Mucosa of stomach (tissue), 1 donor: Measurements from ENCODE around the gene MT1M.

ENCODE experiments used
- H3K27me3 ChIP-seq: one replicate; pipeline ENCODE4 v1.7.0; 2013; ENCODE audit warnings: mild to moderate bottlenecking, low read length; ENCODE audit not compliant: control insufficient read depth, insufficient read depth
- H3K36me3 ChIP-seq: one replicate; pipeline ENCODE4 v1.7.0; 2013; ENCODE audit warnings: low read length; ENCODE audit not compliant: control insufficient read depth, insufficient read depth
- H3K4me1 ChIP-seq: one replicate; pipeline ENCODE4 v1.7.0; 2013; ENCODE audit warnings: mild to moderate bottlenecking, low read length; ENCODE audit not compliant: control insufficient read depth, insufficient read depth
- H3K4me3 ChIP-seq: one replicate; pipeline ENCODE4 v1.7.0; 2013; ENCODE audit warnings: low read length
- H3K9ac ChIP-seq: one replicate; pipeline ENCODE4 v1.7.0; 2013; ENCODE audit warnings: mild to moderate bottlenecking, low read length, moderate library complexity
- H3K9me3 ChIP-seq: one replicate; pipeline ENCODE4 v1.7.0; 2013; ENCODE audit warnings: mild to moderate bottlenecking, low read length, moderate library complexity; ENCODE audit not compliant: control insufficient read depth
- donor health status: Pancreatic carcinoma.

The MT1M gene

DNA sequence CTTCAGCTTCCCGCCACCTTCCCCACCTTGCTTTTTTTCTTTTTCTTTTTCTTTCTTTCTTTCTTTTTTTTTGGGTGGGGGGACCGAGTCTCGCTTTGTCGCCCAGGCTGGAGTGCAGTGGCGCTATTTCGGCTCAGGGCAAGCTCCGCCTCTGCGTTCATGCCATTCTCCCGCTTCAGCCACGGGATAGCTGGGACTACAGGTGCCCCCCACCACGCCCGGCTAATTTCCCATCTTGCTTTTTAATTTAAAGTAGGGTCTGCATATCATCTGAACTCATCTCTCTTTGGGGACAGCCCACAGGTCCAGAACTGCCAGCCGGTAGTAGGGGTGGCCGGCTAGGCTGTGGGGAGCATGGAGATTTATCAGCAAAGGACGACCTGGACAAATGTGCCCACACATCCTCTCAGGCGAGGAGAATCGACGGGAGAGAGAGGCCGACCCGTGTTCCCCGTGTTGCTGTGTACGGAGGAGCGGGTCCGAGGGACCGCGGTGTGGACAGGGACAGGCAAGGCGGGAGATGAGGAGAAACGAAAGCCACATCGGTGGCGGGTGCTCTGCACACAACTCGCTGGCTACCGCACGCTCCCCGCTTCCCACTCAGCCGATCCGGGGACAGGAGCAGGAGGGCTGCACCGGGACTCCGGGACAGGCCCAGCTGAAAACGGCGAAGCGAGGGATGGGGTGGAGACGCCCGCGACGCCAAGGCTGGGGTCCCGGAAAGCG is 2.4 kb downstream of the MT1M start:
- Histone ChIP-seq H3K9me3 (no peaks in the 10 kb centered on the region), H3K27me3 (peaks cover 57% of the 10 kb centered on the region), H3K4me1 (peaks cover 46% of the 10 kb centered on the region), H3K9ac (no peak overlapping the region), H3K36me3 (no peaks in the 10 kb centered on the region), H3K4me3 (no peak overlapping the region)

DNA sequence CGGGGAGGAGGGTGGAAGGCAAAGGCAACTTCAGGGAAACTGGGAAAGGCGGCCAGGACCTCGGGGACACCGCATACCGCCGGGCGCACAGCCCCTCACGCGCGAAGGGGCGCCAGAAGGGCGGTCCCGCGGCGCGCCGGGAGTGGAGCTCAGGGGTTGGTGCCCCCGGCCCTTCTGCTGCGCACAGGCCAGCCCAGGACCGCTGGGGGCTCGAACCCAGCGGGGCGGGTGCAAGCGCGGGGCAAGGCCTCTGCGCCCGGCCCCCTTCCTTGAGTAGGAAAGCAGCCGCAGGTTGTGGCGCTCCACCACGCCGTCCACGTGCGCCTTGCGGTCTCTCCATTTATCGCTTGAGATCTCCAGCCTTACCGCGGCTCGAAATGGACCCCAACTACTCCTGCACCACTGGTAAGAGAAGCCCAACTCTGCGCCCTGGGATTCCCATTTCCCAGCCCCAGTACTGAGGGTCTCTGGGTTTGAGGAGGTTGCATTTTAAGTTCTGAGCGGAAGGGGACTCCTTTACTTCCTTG is 3.0 kb downstream of the MT1M start:
- Histone ChIP-seq H3K9ac (no peak overlapping the region), H3K4me1 (peaks cover 46% of the 10 kb centered on the region), H3K36me3 (no peaks in the 10 kb centered on the region), H3K4me3 (no peak overlapping the region), H3K27me3 (peaks cover 57% of the 10 kb centered on the region), H3K9me3 (no peaks in the 10 kb centered on the region)

DNA sequence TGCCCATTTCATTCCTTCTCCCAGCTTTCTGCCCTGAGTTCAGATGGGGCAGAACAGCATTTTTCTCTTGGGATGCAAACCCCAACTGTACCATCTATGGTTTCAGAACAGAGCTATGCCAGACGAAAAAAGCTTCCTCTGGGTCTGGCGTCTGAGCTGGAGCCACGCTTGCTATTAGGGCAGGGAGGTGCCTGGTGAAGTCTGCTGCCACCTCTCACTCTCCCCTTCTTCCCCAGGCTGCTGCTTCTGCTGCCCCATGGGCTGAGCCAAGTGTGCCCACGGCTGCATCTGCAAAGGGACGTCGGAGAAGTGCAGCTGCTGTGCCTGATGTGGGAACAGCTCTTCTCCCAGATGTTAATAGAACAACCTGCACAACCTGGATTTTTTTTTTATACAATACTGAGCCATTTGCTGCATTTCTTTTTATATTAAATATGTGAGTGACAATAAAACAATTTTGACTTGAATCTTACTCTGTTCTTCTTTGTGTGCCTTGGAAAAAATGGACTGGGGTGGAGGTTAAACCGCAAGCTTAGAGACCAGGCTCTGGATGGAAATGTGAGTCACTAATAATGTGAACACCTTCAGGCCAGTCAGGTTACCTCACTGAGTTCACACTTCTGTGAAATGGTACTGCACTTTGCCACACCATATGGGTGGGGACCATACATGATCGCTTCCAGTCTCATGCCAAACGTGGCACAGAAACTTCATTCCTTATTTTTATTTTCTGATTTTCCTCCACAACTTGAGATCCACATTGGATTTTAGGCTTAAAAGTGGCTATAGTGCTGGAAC is 4.4 kb downstream of the MT1M start:
- Histone ChIP-seq H3K4me1 (peaks cover 44% of the 10 kb centered on the region), H3K4me3 (no peak overlapping the region), H3K36me3 (no peaks in the 10 kb centered on the region), H3K9me3 (no peaks in the 10 kb centered on the region), H3K27me3 (peaks cover 54% of the 10 kb centered on the region), H3K9ac (no peak overlapping the region)

DNA sequence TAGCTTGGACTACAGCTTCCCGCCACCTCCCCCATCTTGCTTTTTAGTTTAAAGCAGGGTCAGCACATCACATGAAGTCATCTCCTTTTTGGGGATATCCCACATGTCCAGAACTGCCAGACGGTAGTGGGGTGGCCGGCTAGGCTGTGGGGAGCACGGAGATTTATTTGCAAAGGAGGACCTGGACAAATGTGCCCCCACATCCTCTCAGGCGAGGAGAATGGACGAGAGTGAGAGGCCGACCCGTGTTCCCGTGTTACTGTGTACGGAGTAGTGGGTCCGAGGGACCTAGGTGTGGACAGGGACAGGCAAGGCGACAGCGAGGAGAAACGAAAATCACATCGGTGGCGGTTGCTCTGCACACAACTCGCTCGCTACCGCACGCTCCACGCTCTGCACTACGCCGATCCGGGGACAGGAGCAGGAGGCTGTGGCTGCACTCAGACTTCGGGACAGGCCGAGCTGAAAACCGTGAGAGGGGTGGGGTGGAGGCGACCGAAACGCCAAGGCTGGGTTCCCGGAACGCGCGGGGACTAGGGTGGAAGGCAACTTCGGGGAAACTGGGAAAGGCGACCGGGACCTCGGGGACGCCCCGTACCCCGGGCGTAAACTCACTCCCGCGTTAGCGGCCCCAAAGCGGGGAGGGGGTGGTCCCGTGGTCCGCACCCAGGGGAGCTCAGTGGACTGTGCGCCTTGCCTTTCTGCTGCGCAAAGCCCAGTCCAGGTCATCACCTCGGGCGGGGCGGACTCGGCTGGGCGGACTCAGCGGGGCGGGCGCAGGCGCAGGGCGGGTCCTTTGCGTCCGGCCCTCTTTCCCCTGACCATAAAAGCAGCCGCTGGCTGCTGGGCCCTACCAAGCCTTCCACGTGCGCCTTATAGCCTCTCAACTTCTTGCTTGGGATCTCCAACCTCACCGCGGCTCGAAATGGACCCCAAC is 5.6 kb downstream of the MT1M start, which contains the start of gene MT1A:
Gene MT1A (plus strand): TSS at position 853 of the 937 bp plus-strand sequence. CDS start 73 bp downstream, at position 926.
- Histone ChIP-seq H3K4me1 (peaks cover 43% of the 10 kb centered on the region), H3K27me3 (peaks cover 43% of the 10 kb centered on the region), H3K9me3 (no peaks in the 10 kb centered on the region), H3K9ac (peak within 1 kb of the TSS; percentile 58), H3K4me3 (peak within 1 kb of the TSS; percentile 22), H3K36me3 (no peaks in the 10 kb centered on the region)

DNA sequence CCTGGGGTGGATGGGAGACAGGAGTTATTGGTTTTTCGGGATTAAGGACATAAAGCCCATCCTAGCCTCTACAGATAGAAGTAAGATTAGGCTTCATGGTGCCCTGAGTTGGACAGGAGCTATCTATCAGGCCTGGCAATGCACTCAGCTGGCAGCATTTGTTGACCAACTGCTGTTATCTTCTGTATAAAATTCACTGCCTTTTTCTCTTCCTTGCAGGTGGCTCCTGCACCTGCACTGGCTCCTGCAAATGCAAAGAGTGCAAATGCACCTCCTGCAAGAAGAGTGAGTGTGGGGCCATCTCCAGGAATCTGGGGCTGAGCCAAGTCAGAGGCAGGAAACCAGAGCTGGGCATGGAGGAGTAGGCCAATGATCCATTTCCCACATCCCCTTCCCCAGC is 6.6 kb downstream of the MT1M start:
- H3K9me3 ChIP-seq = no peaks in the 10 kb centered on the region
- no peaks in the 10 kb centered on the region for H3K36me3 ChIP-seq
- no peak overlapping the region for H3K4me3 ChIP-seq
- peaks cover 47% of the 10 kb centered on the region for H3K4me1 ChIP-seq
- H3K27me3 ChIP-seq = peaks cover 38% of the 10 kb centered on the region
- H3K9ac ChIP-seq = no peak overlapping the region

DNA sequence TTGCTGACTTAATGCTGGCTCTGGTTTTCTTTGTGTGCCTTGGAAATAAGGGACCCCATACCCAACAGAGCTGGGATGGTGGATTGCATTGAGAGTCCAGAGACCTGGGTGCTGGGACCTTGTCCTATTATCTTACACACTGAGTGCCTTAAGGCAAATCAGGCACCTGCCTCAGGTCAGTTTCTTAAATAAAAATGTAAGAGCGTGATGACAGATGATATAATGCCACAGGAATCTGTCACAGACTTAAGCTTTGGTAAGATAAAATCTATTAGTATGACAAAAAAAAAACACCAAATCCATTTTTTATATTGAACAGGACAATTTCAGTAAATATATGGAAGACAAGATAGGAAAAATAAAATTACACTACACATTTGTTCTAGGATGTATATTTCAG is 7.6 kb downstream of the MT1M start:
- Histone ChIP-seq H3K9me3 (no peaks in the 10 kb centered on the region), H3K4me3 (no peak overlapping the region), H3K9ac (no peak overlapping the region), H3K27me3 (peaks cover 28% of the 10 kb centered on the region), H3K36me3 (no peaks in the 10 kb centered on the region), H3K4me1 (peaks cover 43% of the 10 kb centered on the region)

DNA sequence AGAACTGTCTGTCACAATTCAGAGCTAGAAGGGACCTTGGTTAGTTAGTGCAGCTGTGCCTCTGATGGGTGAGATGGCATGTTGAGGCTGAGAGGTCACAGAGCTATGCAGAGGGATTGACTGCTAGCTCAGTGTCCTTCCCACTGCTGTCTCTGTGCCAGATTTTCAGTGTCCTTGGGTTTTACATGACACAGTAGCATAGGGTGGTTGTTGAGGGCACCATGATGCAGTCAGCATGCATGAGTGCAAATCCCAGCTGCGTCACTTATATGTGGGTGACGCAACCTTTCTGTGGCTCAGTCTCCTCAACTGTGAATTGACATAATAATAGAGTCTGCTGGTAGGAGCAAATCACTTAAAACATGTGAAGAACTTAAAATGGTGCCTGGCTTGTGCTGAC is 8.7 kb downstream of the MT1M start:
- Histone ChIP-seq H3K27me3 (peaks cover 17% of the 10 kb centered on the region), H3K4me1 (peaks cover 47% of the 10 kb centered on the region), H3K9me3 (no peaks in the 10 kb centered on the region), H3K4me3 (no peak overlapping the region), H3K9ac (no peak overlapping the region), H3K36me3 (no peaks in the 10 kb centered on the region)

DNA sequence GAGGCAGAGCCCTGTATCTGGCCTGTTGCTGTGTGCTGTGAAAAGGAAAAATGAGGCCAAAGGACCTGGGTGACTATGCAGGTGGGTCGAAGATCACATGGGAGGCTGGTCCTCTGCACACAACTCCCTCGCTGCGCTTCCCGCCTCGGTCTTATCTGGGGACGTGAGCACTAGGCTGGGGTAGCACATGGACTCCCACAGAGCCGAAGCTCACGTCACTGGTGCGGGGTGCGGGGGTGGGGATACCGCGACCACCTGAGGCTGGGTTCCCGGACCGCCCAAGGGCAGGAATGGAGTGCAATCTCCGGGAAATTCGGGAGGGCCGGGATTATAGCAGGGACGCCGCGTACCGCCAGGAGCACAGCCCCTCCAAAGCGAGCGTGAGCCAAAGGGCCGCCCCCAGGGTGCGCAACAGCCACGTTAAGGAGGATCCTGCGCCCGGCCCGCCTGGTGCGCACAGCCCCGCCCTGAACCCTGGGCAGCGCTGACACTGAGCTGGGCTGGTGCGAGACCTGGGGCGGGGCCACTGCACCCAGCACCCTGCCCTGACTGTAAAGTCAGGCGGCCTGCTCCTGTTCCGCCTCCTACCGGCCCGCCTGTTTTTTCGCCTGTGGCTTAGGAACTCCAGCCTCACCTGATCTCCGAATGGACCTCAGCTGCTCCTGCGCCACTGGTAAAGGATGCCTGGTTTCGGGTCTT is 10.8 kb downstream of the MT1M start:
- Histone ChIP-seq H3K4me3 (peak overlapping the region; percentile 7), H3K4me1 (peaks cover 52% of the 10 kb centered on the region), H3K27me3 (peaks cover 10% of the 10 kb centered on the region), H3K9me3 (no peaks in the 10 kb centered on the region), H3K9ac (peak overlapping the region; percentile 29), H3K36me3 (no peaks in the 10 kb centered on the region)

DNA sequence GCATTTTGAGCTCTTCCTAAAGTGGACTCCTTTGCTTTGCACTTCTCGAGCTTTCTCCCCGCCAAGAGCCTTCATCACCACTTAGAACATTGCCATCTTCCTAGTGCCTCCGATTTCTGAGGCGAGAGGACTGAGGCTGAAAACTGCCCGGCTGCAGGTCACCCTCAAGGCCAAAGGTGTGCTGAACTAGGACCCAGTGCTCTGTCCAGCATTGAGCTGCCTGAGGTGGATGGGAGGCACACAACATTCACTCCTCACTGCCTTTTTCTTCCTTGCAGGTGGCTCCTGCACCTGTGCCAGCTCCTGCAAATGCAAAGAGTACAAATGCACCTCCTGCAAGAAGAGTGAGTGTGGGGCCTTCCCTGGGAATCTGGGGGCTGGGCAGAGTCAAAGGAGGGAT is 11.4 kb downstream of the MT1M start:
- no peaks in the 10 kb centered on the region for H3K9me3 ChIP-seq
- peaks cover 10% of the 10 kb centered on the region for H3K27me3 ChIP-seq
- H3K36me3 ChIP-seq = no peaks in the 10 kb centered on the region
- H3K4me1 ChIP-seq = peaks cover 48% of the 10 kb centered on the region
- H3K9ac ChIP-seq = peak overlapping the region; percentile 29
- no peak overlapping the region for H3K4me3 ChIP-seq

DNA sequence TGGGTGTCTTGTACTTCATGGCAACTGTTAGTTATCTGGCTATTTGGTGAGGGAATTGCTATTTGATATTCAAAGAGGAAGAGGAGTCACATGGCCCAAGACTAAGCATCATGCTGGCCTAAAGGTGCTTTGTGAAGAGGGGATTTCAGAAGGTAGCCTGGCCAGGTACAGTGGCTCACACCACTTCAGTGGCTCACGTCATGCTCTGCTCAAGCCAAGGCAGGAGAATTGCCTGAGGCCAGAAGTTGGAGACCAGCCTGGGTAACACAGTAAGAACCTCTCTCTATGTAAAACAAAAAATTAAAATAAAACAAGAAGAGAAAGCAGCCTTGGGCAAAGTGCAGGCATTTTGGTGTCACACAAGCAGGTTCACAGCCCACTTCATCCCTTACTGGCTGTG is 12.9 kb downstream of the MT1M start:
- Histone ChIP-seq H3K27me3 (peaks cover 10% of the 10 kb centered on the region), H3K9me3 (no peaks in the 10 kb centered on the region), H3K4me1 (peaks cover 52% of the 10 kb centered on the region), H3K36me3 (no peaks in the 10 kb centered on the region), H3K9ac (no peak overlapping the region), H3K4me3 (no peak overlapping the region)

DNA sequence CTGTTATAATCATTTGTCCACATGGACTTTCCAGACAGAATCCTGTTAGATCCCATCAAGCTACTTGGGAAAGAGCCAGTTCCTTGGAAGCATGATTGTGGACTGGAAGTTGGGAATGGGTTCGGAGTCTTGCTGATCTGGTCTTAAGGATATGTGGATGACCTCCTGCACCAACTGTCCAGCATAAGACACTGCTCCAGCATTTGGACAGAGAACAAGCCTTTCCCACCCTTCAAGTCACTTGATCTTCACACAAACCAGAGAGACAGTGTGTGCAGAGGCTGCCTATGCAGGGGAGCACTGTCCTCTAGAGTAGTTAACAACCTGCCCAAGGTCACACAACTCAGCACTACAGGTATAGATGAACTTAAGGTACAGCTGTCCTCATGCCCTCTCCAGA is 13.4 kb downstream of the MT1M start:
- Histone ChIP-seq H3K36me3 (no peaks in the 10 kb centered on the region), H3K9me3 (no peaks in the 10 kb centered on the region), H3K9ac (no peak overlapping the region), H3K4me1 (peaks cover 54% of the 10 kb centered on the region), H3K4me3 (no peak overlapping the region), H3K27me3 (peaks cover 10% of the 10 kb centered on the region)
